ENCODE results near the gene CLIC6. TPM values are rescaled to one million over a fixed set of nuclear protein-coding genes. Genes with fewer than 3 reads are reported as not detected.

The CLIC6 gene
- total RNA-seq, 1 donor from 2014 or later, result 23.5 TPM

DNA sequence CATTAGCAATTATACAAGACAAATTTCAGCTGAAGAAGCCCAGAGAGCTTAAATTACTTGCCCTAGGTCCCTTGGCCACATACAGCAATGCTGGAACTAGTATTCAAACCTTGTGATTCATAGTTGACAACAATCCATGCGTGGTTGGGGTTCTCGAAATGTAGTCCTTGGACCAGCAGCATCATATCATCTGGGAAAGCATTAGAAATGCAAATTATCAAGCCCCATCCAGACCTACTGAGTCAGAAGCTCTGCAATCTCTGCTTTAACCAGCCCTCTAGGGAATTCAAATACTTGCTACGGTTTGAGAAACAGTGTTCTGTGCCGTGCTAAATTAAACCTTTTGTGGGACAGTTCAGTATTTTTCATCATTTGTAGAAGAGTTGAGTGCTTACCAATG is 65.1 kb downstream of the CLIC6 start:
- no peak overlapping the region for H3K27ac ChIP-seq
- H3K9me3 ChIP-seq, result no peaks in the 10 kb centered on the region
- H3K36me3 ChIP-seq, result no peaks in the 10 kb centered on the region
- H3K4me3 ChIP-seq, result no peak overlapping the region
- DNase-seq (no peak), ATAC-seq (no peak)
- intact Hi-C loops (cut with DNase I), result no loop called here
- no peaks in the 10 kb centered on the region for H3K4me1 ChIP-seq
- no peaks in the 10 kb centered on the region for H3K27me3 ChIP-seq (ENCODE audit: low read depth)
- TF ChIP-seq, protein P1, sequence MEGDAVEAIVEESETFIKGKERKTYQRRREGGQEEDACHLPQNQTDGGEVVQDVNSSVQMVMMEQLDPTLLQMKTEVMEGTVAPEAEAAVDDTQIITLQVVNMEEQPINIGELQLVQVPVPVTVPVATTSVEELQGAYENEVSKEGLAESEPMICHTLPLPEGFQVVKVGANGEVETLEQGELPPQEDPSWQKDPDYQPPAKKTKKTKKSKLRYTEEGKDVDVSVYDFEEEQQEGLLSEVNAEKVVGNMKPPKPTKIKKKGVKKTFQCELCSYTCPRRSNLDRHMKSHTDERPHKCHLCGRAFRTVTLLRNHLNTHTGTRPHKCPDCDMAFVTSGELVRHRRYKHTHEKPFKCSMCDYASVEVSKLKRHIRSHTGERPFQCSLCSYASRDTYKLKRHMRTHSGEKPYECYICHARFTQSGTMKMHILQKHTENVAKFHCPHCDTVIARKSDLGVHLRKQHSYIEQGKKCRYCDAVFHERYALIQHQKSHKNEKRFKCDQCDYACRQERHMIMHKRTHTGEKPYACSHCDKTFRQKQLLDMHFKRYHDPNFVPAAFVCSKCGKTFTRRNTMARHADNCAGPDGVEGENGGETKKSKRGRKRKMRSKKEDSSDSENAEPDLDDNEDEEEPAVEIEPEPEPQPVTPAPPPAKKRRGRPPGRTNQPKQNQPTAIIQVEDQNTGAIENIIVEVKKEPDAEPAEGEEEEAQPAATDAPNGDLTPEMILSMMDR (IDR thresholded peaks at IDR 0.05), result no peak

DNA sequence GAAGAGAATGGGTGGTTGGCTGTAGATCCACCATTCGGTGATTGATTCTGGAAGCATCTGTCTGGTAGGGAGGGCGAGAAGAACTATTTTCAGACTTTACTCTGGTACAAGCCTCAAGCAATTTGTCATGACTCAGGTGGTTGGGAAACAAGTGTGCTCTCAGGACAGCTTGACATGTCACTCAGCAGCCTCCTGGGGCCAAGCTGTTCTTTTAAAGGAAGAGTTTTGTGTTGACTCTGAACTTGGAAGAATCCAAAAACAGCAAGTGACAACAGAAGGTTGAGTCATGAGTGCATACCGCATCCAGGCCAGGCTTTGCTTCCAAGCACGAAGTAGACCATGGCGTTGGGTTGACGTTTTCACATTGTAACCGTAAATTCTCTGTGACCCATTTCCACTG is 65.9 kb downstream of the CLIC6 start:
- Histone ChIP-seq H3K4me1 (no peaks in the 10 kb centered on the region), H3K27me3 (ENCODE audit: low read depth) (no peaks in the 10 kb centered on the region), H3K27ac (no peak overlapping the region), H3K36me3 (no peaks in the 10 kb centered on the region), H3K4me3 (no peak overlapping the region), H3K9me3 (no peaks in the 10 kb centered on the region)
- intact Hi-C loops (cut with DNase I), result no loop called here
- no peak for DNase-seq
- peak in 1 of 2 donors; percentile 61 for ATAC-seq
- TF ChIP-seq, protein P1 (IDR thresholded peaks at IDR 0.05), result no peak

DNA sequence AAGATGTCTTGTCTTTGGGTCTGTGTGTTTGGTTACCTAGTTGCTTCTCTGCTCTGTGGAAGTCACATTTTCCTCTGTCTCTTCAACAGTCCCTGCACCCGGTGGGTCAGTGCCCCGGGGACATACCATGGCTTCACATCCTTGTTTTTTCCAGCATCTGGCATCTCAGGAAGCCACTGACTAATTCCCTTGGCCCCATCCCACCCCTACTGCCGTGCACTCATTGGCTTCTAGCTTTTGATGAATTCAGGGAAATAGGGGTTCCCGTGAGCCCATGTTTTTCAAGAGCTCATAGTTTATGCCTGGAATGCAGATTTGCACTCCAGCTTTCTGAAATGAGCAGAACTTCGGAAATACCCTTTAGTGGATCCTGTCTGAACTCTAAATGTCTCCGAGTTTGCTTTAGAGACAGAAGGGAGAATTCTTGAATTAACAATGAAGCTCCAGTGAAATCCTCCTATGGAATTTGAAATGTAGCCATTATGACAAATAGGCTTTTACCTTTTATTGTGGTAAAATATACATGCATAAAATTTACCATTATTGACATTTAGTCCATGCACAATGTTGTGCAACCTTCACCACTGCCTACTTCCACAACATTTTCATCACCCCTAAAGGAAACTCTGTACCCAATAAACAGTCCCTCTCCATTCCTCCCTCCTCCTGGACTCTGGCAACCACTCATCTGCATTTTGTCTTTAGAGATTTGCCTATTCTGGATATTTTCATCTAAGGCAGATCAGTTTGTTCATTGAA is 67.5 kb downstream of the CLIC6 start:
- intact Hi-C loops (cut with DNase I), result no loop called here
- no peak for DNase-seq
- H3K9me3 ChIP-seq, result no peaks in the 10 kb centered on the region
- no peak overlapping the region for H3K4me3 ChIP-seq
- H3K27me3 ChIP-seq (ENCODE audit: low read depth), result peaks cover 4% of the 10 kb centered on the region
- no peak for ATAC-seq
- no peaks in the 10 kb centered on the region for H3K36me3 ChIP-seq
- H3K27ac ChIP-seq, result no peak overlapping the region
- no peaks in the 10 kb centered on the region for H3K4me1 ChIP-seq
- TF ChIP-seq, protein P1 (IDR thresholded peaks at IDR 0.05), result no peak

DNA sequence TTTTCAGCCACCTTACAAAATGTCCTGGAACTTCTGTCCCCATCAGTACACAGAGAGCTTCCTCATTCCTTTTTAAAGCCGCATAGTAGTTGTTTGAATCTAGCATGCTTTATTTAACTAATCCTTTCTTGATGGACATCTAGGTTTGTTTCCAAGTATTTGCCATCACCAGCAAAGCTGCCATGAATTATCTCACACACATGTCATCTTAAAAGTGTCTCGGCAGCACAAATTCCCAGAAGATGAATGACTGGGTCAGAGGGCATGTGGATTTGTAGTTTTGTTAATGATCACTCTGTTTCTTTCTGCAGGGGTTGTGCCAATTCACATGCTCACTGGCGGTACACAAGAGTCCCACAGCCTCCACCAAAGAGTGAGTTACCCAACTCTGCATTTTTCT is 68.3 kb downstream of the CLIC6 start:
- TF ChIP-seq, protein P1 (IDR thresholded peaks at IDR 0.05), result no peak
- ATAC-seq (no peak), DNase-seq (no peak)
- intact Hi-C loops (cut with DNase I), result no loop called here
- H3K9me3 ChIP-seq, result no peaks in the 10 kb centered on the region
- peaks cover 5% of the 10 kb centered on the region for H3K27me3 ChIP-seq (ENCODE audit: low read depth)
- no peak overlapping the region for H3K27ac ChIP-seq
- no peak overlapping the region for H3K4me3 ChIP-seq
- H3K36me3 ChIP-seq, result no peaks in the 10 kb centered on the region
- no peaks in the 10 kb centered on the region for H3K4me1 ChIP-seq

DNA sequence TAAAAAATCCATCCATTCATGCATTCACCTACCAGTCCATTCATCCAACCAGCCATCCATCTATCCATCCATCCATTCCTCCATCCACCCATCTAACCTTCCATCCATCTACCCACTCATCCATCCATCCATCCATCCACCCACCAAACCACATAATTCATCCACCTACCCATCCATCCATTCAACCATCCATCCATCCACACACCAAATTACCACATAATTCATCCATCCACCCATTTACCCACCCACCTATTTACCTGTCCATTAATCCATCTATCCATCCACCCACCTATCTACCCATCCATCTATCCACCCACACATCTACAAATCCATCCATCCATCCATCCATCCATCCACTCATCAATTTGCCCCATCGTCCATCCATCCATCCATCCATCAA is 71.4 kb downstream of the CLIC6 start:
- peaks cover 6% of the 10 kb centered on the region for H3K4me1 ChIP-seq
- no peak overlapping the region for H3K4me3 ChIP-seq
- H3K27me3 ChIP-seq (ENCODE audit: low read depth), result peaks cover 5% of the 10 kb centered on the region
- ATAC-seq (no peak), DNase-seq (no peak)
- TF ChIP-seq, protein P1 (IDR thresholded peaks at IDR 0.05), result no peak
- intact Hi-C loops (cut with DNase I), result no loop called here
- no peaks in the 10 kb centered on the region for H3K36me3 ChIP-seq
- H3K27ac ChIP-seq, result no peak overlapping the region
- no peaks in the 10 kb centered on the region for H3K9me3 ChIP-seq

Data from lower lobe of right lung (tissue), 2 donors.